Breast epithelium (tissue), 4 donors: ENCODE results near the gene VWF. TPM values are rescaled to one million over a fixed set of nuclear protein-coding genes. Genes with fewer than 3 reads are reported as not detected.
A peak's percentile ranks its signal among the peaks of the same experiment; 100 is the strongest.

Experiments used
- DNase-seq, 2 donors: peaks; one replicate each; pipeline ENCODE4 v3.0.0-alpha.2; 2019; ENCODE audit warnings: low spot score in 2 of 2
- H3K27ac ChIP-seq, 2 donors: fragments of 200-600 bp; sonication (generic) in 1 of 2; one replicate each; pipeline ENCODE4 v1.5.1; 2016 to 2019; ENCODE audit warnings: mild to moderate bottlenecking in 1 of 2
- H3K27me3 ChIP-seq, 2 donors: fragments of 200-600 bp; sonication (generic) in 1 of 2; one replicate each; pipeline versions ENCODE4 v1.5.1 to v1.6.0; 2017 to 2019; ENCODE audit warnings: control low read depth in 1 of 2, mild to moderate bottlenecking in 1 of 2
- H3K36me3 ChIP-seq: fragments of 200-600 bp; one replicate; pipeline ENCODE4 v1.5.1; 2019
- H3K4me1 ChIP-seq, 2 donors: fragments of 200-600 bp; sonication (generic); one replicate each; pipeline ENCODE4 v1.5.1; 2016 to 2019; ENCODE audit warnings: control low read depth in 1 of 2
- H3K4me3 ChIP-seq, 3 donors: fragments of 200-600 bp; sonication (generic); 1 replicate in 2 of 3; 2 replicates in 1 of 3; pipeline ENCODE4 v1.5.1; 2016 to 2019; ENCODE audit warnings: mild to moderate bottlenecking in 3 of 3, moderate library complexity in 2 of 3
- H3K9me3 ChIP-seq, 2 donors: fragments of 200-600 bp; sonication (generic) in 1 of 2; one replicate each; pipeline ENCODE4 v1.5.1; 2016 to 2019; ENCODE audit warnings: control low read depth in 1 of 2
- CTCF ChIP-seq, 3 donors: fragments of 450-650 bp; IDR thresholded peaks; one replicate each; pipeline ENCODE4 v1.5.1; 2016 to 2017; ENCODE audit warnings: antibody characterized with exemption in 3 of 3, mild to moderate bottlenecking in 3 of 3, moderate library complexity in 3 of 3
- POLR2A ChIP-seq: fragments of 450-650 bp; IDR thresholded peaks from one replicate; pipeline ENCODE4 v1.6.1; 2016; ENCODE audit warnings: antibody characterized with exemption, mild to moderate bottlenecking, moderate library complexity
- POLR2AphosphoS5 ChIP-seq, 3 donors: sonication (generic); formaldehyde crosslinking; IDR thresholded peaks; one replicate each; pipeline ENCODE4 v1.6.1; 2017; ENCODE audit warnings: antibody characterized with exemption in 3 of 3
- intact Hi-C: fragments of 100-400 bp; cut with DNase I; formaldehyde crosslinking; loops from one replicate; pipeline ENCODE4 v1.15.1; 2023; ENCODE audit warnings: low total_unique reads
- total RNA-seq, 3 donors: library from RNA; depleted of rRNA; stranded (reverse); fragments of >200 nt; gene quantifications; one replicate each; pipeline ENCODE4 v1.1.0, GENCODE V29; 2016

Gene VWF
- total RNA-seq, 3 donors from 2014 or later, result 60.3 to 267 (median 117) TPM

- no peaks in the 10 kb centered on the region for H3K9me3 ChIP-seq
- no peaks in the 10 kb centered on the region for H3K27me3 ChIP-seq
- no peak for DNase-seq
- TF ChIP-seq POLR2AphosphoS5 (IDR thresholded peaks at IDR 0.05), result no peak
- TF ChIP-seq CTCF (IDR thresholded peaks at IDR 0.05), result no peak
- TF ChIP-seq POLR2A, result no peak
- no peaks in the 10 kb centered on the region for H3K4me1 ChIP-seq
- no peak overlapping the region for H3K4me3 ChIP-seq
- intact Hi-C loops, result no loop called here
- no peaks in the 10 kb centered on the region for H3K36me3 ChIP-seq
- no peak overlapping the region for H3K27ac ChIP-seq
Measured at GRCh38 chr12:5969156-5969973, 155.1 kb downstream of the VWF start.

GRCh38 chr12:5967645-5968415 is 156.6 kb downstream of the VWF start:
- no peak for DNase-seq
- intact Hi-C loops, result no loop called here
- H3K27me3 ChIP-seq, result no peaks in the 10 kb centered on the region
- no peaks in the 10 kb centered on the region for H3K9me3 ChIP-seq
- H3K36me3 ChIP-seq, result no peaks in the 10 kb centered on the region
- TF ChIP-seq CTCF (IDR thresholded peaks at IDR 0.05) (no peak), POLR2AphosphoS5 (IDR thresholded peaks at IDR 0.05) (no peak), POLR2A (no peak)
- H3K4me1 ChIP-seq, result no peaks in the 10 kb centered on the region
- H3K27ac ChIP-seq, result no peak overlapping the region
- H3K4me3 ChIP-seq, result no peak overlapping the region

- H3K4me3 ChIP-seq, result no peak overlapping the region
- DNase-seq, result no peak
- no peaks in the 10 kb centered on the region for H3K27me3 ChIP-seq
- no peaks in the 10 kb centered on the region for H3K4me1 ChIP-seq
- no peaks in the 10 kb centered on the region for H3K9me3 ChIP-seq
- TF ChIP-seq CTCF (IDR thresholded peaks at IDR 0.05) (no peak), POLR2A (no peak), POLR2AphosphoS5 (IDR thresholded peaks at IDR 0.05) (no peak)
- H3K36me3 ChIP-seq, result no peaks in the 10 kb centered on the region
- intact Hi-C loops, result no loop called here
- H3K27ac ChIP-seq, result no peak overlapping the region
Measured at GRCh38 chr12:5966486-5967095, 157.9 kb downstream of the VWF start.

GRCh38 chr12:5965950-5966383 is 158.5 kb downstream of the VWF start:
- H3K9me3 ChIP-seq, result no peaks in the 10 kb centered on the region
- no peaks in the 10 kb centered on the region for H3K27me3 ChIP-seq
- DNase-seq, result no peak
- TF ChIP-seq CTCF (IDR thresholded peaks at IDR 0.05), result peak in 2 of 3 donors; percentile 46 to 54
- TF ChIP-seq POLR2A, result no peak
- no peaks in the 10 kb centered on the region for H3K36me3 ChIP-seq
- H3K4me1 ChIP-seq, result no peaks in the 10 kb centered on the region
- intact Hi-C loops, result no loop called here
- no peak overlapping the region for H3K27ac ChIP-seq
- no peak overlapping the region for H3K4me3 ChIP-seq
